MM.1S (cell line): ENCODE measurements around the gene TRIM38.

Experiments
- EZH2 ChIP-seq: fragments of 300-600 bp; sonication (generic); optimal IDR thresholded peaks from 2 replicates; pipeline ENCODE3; 2017; ENCODE audit warnings: low read depth, mild to moderate bottlenecking, antibody characterized with exemption, low read length, mixed read lengths
- EZH2phosphoT487 ChIP-seq: fragments of 300-600 bp; sonication (generic); IDR thresholded peaks from 2 replicates; pipeline ENCODE4 v1.6.1; 2018; ENCODE audit warnings: antibody characterized with exemption, low read length
- TF ChIP-seq, protein P1 (sequence below): fragments of 300-600 bp; sonication (generic); IDR thresholded peaks from 2 replicates; pipeline ENCODE4 v1.5.1; 2016; ENCODE audit warnings: antibody characterized with exemption, low read length, mixed read lengths

- TF ChIP-seq, protein P1, sequence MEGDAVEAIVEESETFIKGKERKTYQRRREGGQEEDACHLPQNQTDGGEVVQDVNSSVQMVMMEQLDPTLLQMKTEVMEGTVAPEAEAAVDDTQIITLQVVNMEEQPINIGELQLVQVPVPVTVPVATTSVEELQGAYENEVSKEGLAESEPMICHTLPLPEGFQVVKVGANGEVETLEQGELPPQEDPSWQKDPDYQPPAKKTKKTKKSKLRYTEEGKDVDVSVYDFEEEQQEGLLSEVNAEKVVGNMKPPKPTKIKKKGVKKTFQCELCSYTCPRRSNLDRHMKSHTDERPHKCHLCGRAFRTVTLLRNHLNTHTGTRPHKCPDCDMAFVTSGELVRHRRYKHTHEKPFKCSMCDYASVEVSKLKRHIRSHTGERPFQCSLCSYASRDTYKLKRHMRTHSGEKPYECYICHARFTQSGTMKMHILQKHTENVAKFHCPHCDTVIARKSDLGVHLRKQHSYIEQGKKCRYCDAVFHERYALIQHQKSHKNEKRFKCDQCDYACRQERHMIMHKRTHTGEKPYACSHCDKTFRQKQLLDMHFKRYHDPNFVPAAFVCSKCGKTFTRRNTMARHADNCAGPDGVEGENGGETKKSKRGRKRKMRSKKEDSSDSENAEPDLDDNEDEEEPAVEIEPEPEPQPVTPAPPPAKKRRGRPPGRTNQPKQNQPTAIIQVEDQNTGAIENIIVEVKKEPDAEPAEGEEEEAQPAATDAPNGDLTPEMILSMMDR: peak; percentile 19; the same call in 1 of the 2 replicates
- TF ChIP-seq EZH2 (no peak), EZH2phosphoT487 (no peak)
These were observed 69.2 kb downstream of the TRIM38 start for GRCh38 chr6:26031595-26032339.
